KBM-7 (cell line): ENCODE measurements around the gene LMO4.

Experiments used
- DNase-seq: peaks from one replicate; pipeline ENCODE4 v3.0.0-alpha.2; 2015
- in situ Hi-C: fragments of 300-500 bp; cut with MboI; formaldehyde crosslinking; loops from 2 replicates; pipeline ENCODE4 v1.14.3; 2020; ENCODE audit warnings: low sequenced_read_pairs, low pct_unique_long_range_greater_than_20kb, mixed read lengths

Gene LMO4

GRCh38 chr1:87393445-87394085, 64.9 kb downstream of the LMO4 start:
- in situ Hi-C loops: no loop called here
- no peak for DNase-seq

GRCh38 chr1:87394513-87394912, 65.8 kb downstream of the LMO4 start:
- DNase-seq: no peak
- in situ Hi-C loops: no loop called here

GRCh38 chr1:87394982-87395381, 66.3 kb downstream of the LMO4 start:
- DNase-seq: no peak
- in situ Hi-C loops: no loop called here
